RWPE2 (cell line): Measurements from ENCODE around the gene ZMYND11.
A peak's percentile ranks its signal among the peaks of the same experiment; 100 is the strongest.

Experiments used
- ATAC-seq: fragments of 200-7000 bp; cut with Tn5 transposase; 3 replicates; pipeline ENCODE4 v1.9.1; 2021; ENCODE audit warnings: low read depth
- DNase-seq: peaks from one replicate; pipeline ENCODE4 v3.0.0-alpha.2; 2020; ENCODE audit warnings: low spot score
- H3K27ac ChIP-seq: fragments of 450-650 bp; 2 replicates; pipeline ENCODE4 v1.5.1; 2017; ENCODE audit warnings: mild to moderate bottlenecking; ENCODE audit not compliant: poor library complexity, severe bottlenecking
- H3K27me3 ChIP-seq: fragments of 250-450 bp; sonication (Bioruptor Pico); 2 replicates; pipeline ENCODE4 v1.5.1; 2021; ENCODE audit warnings: mild to moderate bottlenecking, moderate library complexity; ENCODE audit not compliant: insufficient read depth, poor library complexity, severe bottlenecking
- H3K36me3 ChIP-seq: fragments of 250-450 bp; sonication (Bioruptor Pico); 2 replicates; pipeline ENCODE4 v1.5.1; 2020; ENCODE audit warnings: low read depth, mild to moderate bottlenecking, moderate library complexity
- H3K4me1 ChIP-seq: fragments of 250-450 bp; sonication (Bioruptor Pico); 2 replicates; pipeline ENCODE4 v1.5.1; 2021; ENCODE audit warnings: mild to moderate bottlenecking, moderate library complexity; ENCODE audit not compliant: insufficient read depth, poor library complexity, severe bottlenecking
- H3K4me3 ChIP-seq: fragments of 250-450 bp; sonication (Bioruptor Pico); 2 replicates; pipeline ENCODE4 v1.5.1; 2021; ENCODE audit warnings: mild to moderate bottlenecking, moderate library complexity; ENCODE audit not compliant: severe bottlenecking
- H3K9me3 ChIP-seq: fragments of 250-450 bp; sonication (Bioruptor Pico); 2 replicates; pipeline ENCODE4 v1.5.1; 2021; ENCODE audit warnings: mild to moderate bottlenecking, moderate library complexity; ENCODE audit not compliant: severe bottlenecking
- CTCF ChIP-seq: fragments of 450-650 bp; IDR thresholded peaks from one replicate; pipeline ENCODE4 v1.5.1; 2017; ENCODE audit warnings: mild to moderate bottlenecking, moderate library complexity; ENCODE audit not compliant: poor library complexity, severe bottlenecking

The ZMYND11 gene

GRCh38 chr10:136465-136762 lies 1.2 kb downstream of the ZMYND11 start:
- TF ChIP-seq CTCF, result no peak
- Histone ChIP-seq H3K27ac (peak overlapping the region; percentile 77), H3K36me3 (no peaks in the 10 kb centered on the region), H3K4me1 (peaks cover 29% of the 10 kb centered on the region), H3K27me3 (no peaks in the 10 kb centered on the region), H3K9me3 (no peaks in the 10 kb centered on the region), H3K4me3 (peak overlapping the region; percentile 97)
- peak; percentile 35; the same call in 2 of the 3 replicates for ATAC-seq
- no peak for DNase-seq

GRCh38 chr10:137031-137430 lies 1.8 kb downstream of the ZMYND11 start:
- ATAC-seq, result peak; percentile 48
- H3K27ac ChIP-seq, result peak overlapping the region; percentile 77
- H3K36me3 ChIP-seq, result no peaks in the 10 kb centered on the region
- H3K27me3 ChIP-seq, result no peaks in the 10 kb centered on the region
- H3K9me3 ChIP-seq, result no peaks in the 10 kb centered on the region
- H3K4me1 ChIP-seq, result peaks cover 29% of the 10 kb centered on the region
- peak; percentile 29 for TF ChIP-seq CTCF
- DNase-seq, result no peak
- H3K4me3 ChIP-seq, result no peak overlapping the region

GRCh38 chr10:137606-138005 lies 2.4 kb downstream of the ZMYND11 start:
- Histone ChIP-seq H3K9me3 (no peaks in the 10 kb centered on the region), H3K36me3 (no peaks in the 10 kb centered on the region), H3K27me3 (no peaks in the 10 kb centered on the region), H3K4me1 (peaks cover 31% of the 10 kb centered on the region), H3K27ac (peak overlapping the region; percentile 77), H3K4me3 (no peak overlapping the region)
- no peak for TF ChIP-seq CTCF
- ATAC-seq (peak; percentile 38), DNase-seq (no peak)

- peak; percentile 67 for ATAC-seq
- no peaks in the 10 kb centered on the region for H3K9me3 ChIP-seq
- no peaks in the 10 kb centered on the region for H3K36me3 ChIP-seq
- DNase-seq, result no peak
- H3K27me3 ChIP-seq, result no peaks in the 10 kb centered on the region
- no peak for TF ChIP-seq CTCF
- H3K27ac ChIP-seq, result no peak overlapping the region
- H3K4me1 ChIP-seq, result peaks cover 13% of the 10 kb centered on the region
- H3K4me3 ChIP-seq, result no peak overlapping the region
These were observed 7.1 kb downstream of the ZMYND11 start for GRCh38 chr10:142371-142770.

GRCh38 chr10:152915-153314 lies 17.7 kb downstream of the ZMYND11 start:
- Histone ChIP-seq H3K27ac (no peak overlapping the region), H3K27me3 (no peaks in the 10 kb centered on the region), H3K4me3 (no peak overlapping the region), H3K4me1 (no peaks in the 10 kb centered on the region), H3K9me3 (no peaks in the 10 kb centered on the region), H3K36me3 (no peaks in the 10 kb centered on the region)
- TF ChIP-seq CTCF, result no peak
- ATAC-seq, result no peak
- no peak for DNase-seq
